ENCODE results near the gene LRBA.
"Not testable (repeated sequence)": the region's sequence is repeated elsewhere in the genome, so short reads cannot be mapped to it uniquely, and the experiment has no call there.

GRCh38 chr4:150564967-150565366, 450.1 kb downstream of the LRBA start:
- not testable (repeated sequence) for TF ChIP-seq POLR2A (IDR thresholded peaks at IDR 0.05); CTCF (IDR thresholded peaks at IDR 0.05 in 4 of 5, conservative IDR thresholded peaks at IDR 0.05 in 1 of 5)

Measured in gastrocnemius medialis (tissue), 4 donors.